Panc1 (cell line): Measurements from ENCODE around the gene C1orf87. TPM values are rescaled to one million over a fixed set of nuclear protein-coding genes. Genes with fewer than 3 reads are reported as not detected.

Experiments used
- ATAC-seq: fragments of 200-7000 bp; cut with Tn5 transposase; 2 replicates; pipeline ENCODE4 v1.9.1; 2020; ENCODE audit warnings: mild to moderate bottlenecking, moderate library complexity
- BruUV-seq: library from RNA; stranded (reverse); fragments of 400-500 nt; replicated peaks from 2 replicates; lab custom pipeline; 2021; lab: Mats Ljungman, UMichigan
- CTCF ChIA-PET: fragments of 300-600 bp; sonication (Branson Sonifier 250); formaldehyde crosslinking; loops from one replicate; lab custom pipeline; 2022; ENCODE audit warnings: antibody characterized with exemption; lab: Charles Lee
- POLR2A ChIA-PET: fragments of 300-600 bp; sonication (Branson Sonifier 250); formaldehyde crosslinking; loops from one replicate; lab custom pipeline; 2022; ENCODE audit warnings: antibody characterized with exemption; lab: Charles Lee
- DNase-seq: peaks from one replicate; pipeline ENCODE4 v3.0.0-alpha.2; 2010; ENCODE audit warnings: low read depth, low spot score
- H3K27ac ChIP-seq: 2 replicates; pipeline ENCODE4 v1.5.1; 2011; ENCODE audit warnings: mild to moderate bottlenecking, low read length, inconsistent platforms
- H3K27me3 ChIP-seq: fragments of 200-500 bp; sonication (Bioruptor generic); 2 replicates; pipeline ENCODE4 v1.6.0; 2014; ENCODE audit warnings: low read length, inconsistent platforms; ENCODE audit not compliant: control insufficient read depth, insufficient read depth
- H3K36me3 ChIP-seq: fragments of 200-500 bp; sonication (Bioruptor generic); 2 replicates; pipeline ENCODE4 v1.5.1; 2014; ENCODE audit warnings: inconsistent platforms, mild to moderate bottlenecking, low read length, moderate library complexity; ENCODE audit not compliant: control insufficient read depth, insufficient read depth
- H3K4me1 ChIP-seq: 2 replicates; pipeline ENCODE4 v1.5.1; 2011; ENCODE audit warnings: inconsistent platforms, mild to moderate bottlenecking, low read length, moderate library complexity; ENCODE audit not compliant: control insufficient read depth, insufficient read depth
- H3K4me3 ChIP-seq, 2 experiments: 2 replicates each; pipeline ENCODE4 v1.5.1; 2011 to 2012; ENCODE audit warnings: low read depth in 2 of 2, low read length in 2 of 2, mild to moderate bottlenecking in 2 of 2, inconsistent platforms in 1 of 2, moderate library complexity in 1 of 2
- H3K9me3 ChIP-seq: fragments of 200-500 bp; sonication (Bioruptor generic); 2 replicates; pipeline ENCODE4 v1.5.1; 2014; ENCODE audit warnings: low read depth, mild to moderate bottlenecking, inconsistent platforms, low read length, moderate library complexity; ENCODE audit not compliant: control insufficient read depth, insufficient read depth
- POLR2AphosphoS5 ChIP-seq: IDR thresholded peaks from 2 replicates; pipeline ENCODE4 v1.6.1; 2012; ENCODE audit warnings: mild to moderate bottlenecking, low read depth, low read length, moderate library complexity
- SIN3A ChIP-seq: IDR thresholded peaks from 2 replicates; pipeline ENCODE4 v1.6.1; 2012; ENCODE audit warnings: low read depth, mild to moderate bottlenecking, low read length, moderate library complexity, borderline replicate concordance; ENCODE audit not compliant: insufficient read depth
- TCF7L2 ChIP-seq: IDR thresholded peaks from 2 replicates; pipeline ENCODE4 v1.6.1; 2011; ENCODE audit warnings: mild to moderate bottlenecking, low read depth, low read length, inconsistent platforms
- in situ Hi-C: cut with HindIII; loops from 2 replicates; pipeline ENCODE4 v1.10.0; 2016; ENCODE audit warnings: low sequenced_read_pairs, low pct_unique_long_range_greater_than_20kb
- intact Hi-C: fragments of 100-400 bp; cut with micrococcal nuclease; formaldehyde crosslinking; loops from one replicate; pipeline ENCODE4 v1.10.0; 2022; ENCODE audit not compliant: unreplicated experiment
- total RNA-seq: library from RNA; stranded (reverse); gene quantifications from one replicate; pipeline ENCODE4 v1.2.1, GENCODE V29; 2021; ENCODE audit not compliant: unreplicated experiment
- TF ChIP-seq, protein P1 (sequence below), 2 experiments: IDR thresholded peaks; 2 replicates each; pipeline ENCODE4 v1.6.1; 2011 to 2012; ENCODE audit warnings: low read depth in 2 of 2, control low read depth in 1 of 2, low read length in 1 of 2, mild to moderate bottlenecking in 1 of 2, moderate library complexity in 1 of 2; ENCODE audit not compliant: insufficient read depth in 1 of 2
- TF ChIP-seq, protein P2 (sequence below): fragments of 450-650 bp; IDR thresholded peaks from 2 replicates; pipeline ENCODE4 v1.5.1; 2017; ENCODE audit warnings: mild to moderate bottlenecking

C1orf87 gene
- total RNA-seq, 1 experiment from 2014 or later: not detected

GRCh38 chr1:59986516-59987310 lies 86.9 kb downstream of the C1orf87 start:
- Histone ChIP-seq H3K4me3 (no peak overlapping the region), H3K27ac (no peak overlapping the region), H3K36me3 (no peaks in the 10 kb centered on the region), H3K27me3 (no peaks in the 10 kb centered on the region; the same call in 1 of the 2 replicates), H3K9me3 (no peaks in the 10 kb centered on the region), H3K4me1 (no peaks in the 10 kb centered on the region)
- TF ChIP-seq SIN3A (no peak), POLR2AphosphoS5 (no peak), TCF7L2 (no peak)
- TF ChIP-seq, protein P1, sequence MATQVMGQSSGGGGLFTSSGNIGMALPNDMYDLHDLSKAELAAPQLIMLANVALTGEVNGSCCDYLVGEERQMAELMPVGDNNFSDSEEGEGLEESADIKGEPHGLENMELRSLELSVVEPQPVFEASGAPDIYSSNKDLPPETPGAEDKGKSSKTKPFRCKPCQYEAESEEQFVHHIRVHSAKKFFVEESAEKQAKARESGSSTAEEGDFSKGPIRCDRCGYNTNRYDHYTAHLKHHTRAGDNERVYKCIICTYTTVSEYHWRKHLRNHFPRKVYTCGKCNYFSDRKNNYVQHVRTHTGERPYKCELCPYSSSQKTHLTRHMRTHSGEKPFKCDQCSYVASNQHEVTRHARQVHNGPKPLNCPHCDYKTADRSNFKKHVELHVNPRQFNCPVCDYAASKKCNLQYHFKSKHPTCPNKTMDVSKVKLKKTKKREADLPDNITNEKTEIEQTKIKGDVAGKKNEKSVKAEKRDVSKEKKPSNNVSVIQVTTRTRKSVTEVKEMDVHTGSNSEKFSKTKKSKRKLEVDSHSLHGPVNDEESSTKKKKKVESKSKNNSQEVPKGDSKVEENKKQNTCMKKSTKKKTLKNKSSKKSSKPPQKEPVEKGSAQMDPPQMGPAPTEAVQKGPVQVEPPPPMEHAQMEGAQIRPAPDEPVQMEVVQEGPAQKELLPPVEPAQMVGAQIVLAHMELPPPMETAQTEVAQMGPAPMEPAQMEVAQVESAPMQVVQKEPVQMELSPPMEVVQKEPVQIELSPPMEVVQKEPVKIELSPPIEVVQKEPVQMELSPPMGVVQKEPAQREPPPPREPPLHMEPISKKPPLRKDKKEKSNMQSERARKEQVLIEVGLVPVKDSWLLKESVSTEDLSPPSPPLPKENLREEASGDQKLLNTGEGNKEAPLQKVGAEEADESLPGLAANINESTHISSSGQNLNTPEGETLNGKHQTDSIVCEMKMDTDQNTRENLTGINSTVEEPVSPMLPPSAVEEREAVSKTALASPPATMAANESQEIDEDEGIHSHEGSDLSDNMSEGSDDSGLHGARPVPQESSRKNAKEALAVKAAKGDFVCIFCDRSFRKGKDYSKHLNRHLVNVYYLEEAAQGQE (IDR thresholded peaks at IDR 0.05; ENCODE audit: insufficient read depth in 1 of 2, low read depth in 2 of 2, low read length in 1 of 2): no peak
- TF ChIP-seq, protein P2, sequence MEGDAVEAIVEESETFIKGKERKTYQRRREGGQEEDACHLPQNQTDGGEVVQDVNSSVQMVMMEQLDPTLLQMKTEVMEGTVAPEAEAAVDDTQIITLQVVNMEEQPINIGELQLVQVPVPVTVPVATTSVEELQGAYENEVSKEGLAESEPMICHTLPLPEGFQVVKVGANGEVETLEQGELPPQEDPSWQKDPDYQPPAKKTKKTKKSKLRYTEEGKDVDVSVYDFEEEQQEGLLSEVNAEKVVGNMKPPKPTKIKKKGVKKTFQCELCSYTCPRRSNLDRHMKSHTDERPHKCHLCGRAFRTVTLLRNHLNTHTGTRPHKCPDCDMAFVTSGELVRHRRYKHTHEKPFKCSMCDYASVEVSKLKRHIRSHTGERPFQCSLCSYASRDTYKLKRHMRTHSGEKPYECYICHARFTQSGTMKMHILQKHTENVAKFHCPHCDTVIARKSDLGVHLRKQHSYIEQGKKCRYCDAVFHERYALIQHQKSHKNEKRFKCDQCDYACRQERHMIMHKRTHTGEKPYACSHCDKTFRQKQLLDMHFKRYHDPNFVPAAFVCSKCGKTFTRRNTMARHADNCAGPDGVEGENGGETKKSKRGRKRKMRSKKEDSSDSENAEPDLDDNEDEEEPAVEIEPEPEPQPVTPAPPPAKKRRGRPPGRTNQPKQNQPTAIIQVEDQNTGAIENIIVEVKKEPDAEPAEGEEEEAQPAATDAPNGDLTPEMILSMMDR: no peak
- in situ Hi-C loops (no loop called here), intact Hi-C loops (no loop called here)
- BruUV-seq: no TSS peak
- POLR2A ChIA-PET: no interaction called here
- ATAC-seq: no peak
- CTCF ChIA-PET: interaction anchor here (0.6 kb wide), 1 partner anchor 19 kb away, joined by 4 read pairs; no protein-coding TSS in a partner anchor
- no peak for DNase-seq

GRCh38 chr1:59985911-59986515 lies 87.6 kb downstream of the C1orf87 start:
- in situ Hi-C loops (no loop called here), intact Hi-C loops (no loop called here)
- CTCF ChIA-PET: no interaction called here
- no peaks in the 10 kb centered on the region for H3K36me3 ChIP-seq
- DNase-seq (no peak), ATAC-seq (no peak)
- no TSS peak for BruUV-seq
- H3K27ac ChIP-seq: no peak overlapping the region
- POLR2A ChIA-PET: no interaction called here
- no peaks in the 10 kb centered on the region; the same call in 1 of the 2 replicates for H3K27me3 ChIP-seq
- H3K4me3 ChIP-seq: no peak overlapping the region
- no peaks in the 10 kb centered on the region for H3K9me3 ChIP-seq
- TF ChIP-seq, protein P1 (IDR thresholded peaks at IDR 0.05; ENCODE audit: insufficient read depth in 1 of 2, low read depth in 2 of 2, low read length in 1 of 2): no peak
- TF ChIP-seq POLR2AphosphoS5: no peak
- no peaks in the 10 kb centered on the region for H3K4me1 ChIP-seq
